ENCODE data around the gene DGUOK. TPM values are rescaled to one million over a fixed set of nuclear protein-coding genes. Genes with fewer than 3 reads are reported as not detected.

DGUOK gene
- total RNA-seq, 1 donor from 2014 or later = 40.8 TPM

GRCh38 chr2:74006459-74006858 lies 79.8 kb downstream of the DGUOK start:
- Histone ChIP-seq H3K36me3 (ENCODE audit: control insufficient read depth, insufficient read depth, low read length) (peaks cover 7% of the 10 kb centered on the region), H3K27me3 (ENCODE audit: control insufficient read depth, insufficient read depth, low read length) (no peaks in the 10 kb centered on the region), H3K4me3 (ENCODE audit: low read depth, low read length) (no peak overlapping the region)
- DNase-seq (ENCODE audit: low read depth) (no peak), FAIRE-seq (no peak)
- TF ChIP-seq CTCF (IDR thresholded peaks at IDR 0.05; ENCODE audit: insufficient read depth, low read length, severe bottlenecking) = no peak

DNA sequence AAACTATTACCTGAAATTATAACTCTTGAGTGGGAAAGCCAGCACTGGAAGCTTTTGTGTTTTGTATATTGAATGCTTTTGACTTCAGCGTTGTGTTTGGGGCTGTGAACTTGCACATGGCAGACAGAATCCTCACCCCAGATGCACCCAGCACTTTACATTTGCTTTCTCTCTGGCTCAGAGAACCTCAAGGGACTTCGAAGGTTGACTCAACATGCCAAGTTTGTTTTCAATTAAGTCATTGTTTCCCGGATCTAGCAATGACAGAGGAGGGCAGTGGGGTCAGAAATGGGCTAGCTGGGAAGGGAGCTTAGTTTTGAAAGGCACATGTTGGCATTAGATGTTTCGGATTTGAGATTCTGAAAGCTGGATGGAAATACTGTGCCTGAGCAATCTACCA lies 80.4 kb downstream of the DGUOK start:
- Histone ChIP-seq H3K4me3 (ENCODE audit: low read depth, low read length) (no peak overlapping the region), H3K27me3 (ENCODE audit: control insufficient read depth, insufficient read depth, low read length) (no peaks in the 10 kb centered on the region), H3K36me3 (ENCODE audit: control insufficient read depth, insufficient read depth, low read length) (peaks cover 7% of the 10 kb centered on the region)
- no peak for TF ChIP-seq CTCF (IDR thresholded peaks at IDR 0.05; ENCODE audit: insufficient read depth, low read length, severe bottlenecking)
- DNase-seq (ENCODE audit: low read depth) (no peak), FAIRE-seq (no peak)

DNA sequence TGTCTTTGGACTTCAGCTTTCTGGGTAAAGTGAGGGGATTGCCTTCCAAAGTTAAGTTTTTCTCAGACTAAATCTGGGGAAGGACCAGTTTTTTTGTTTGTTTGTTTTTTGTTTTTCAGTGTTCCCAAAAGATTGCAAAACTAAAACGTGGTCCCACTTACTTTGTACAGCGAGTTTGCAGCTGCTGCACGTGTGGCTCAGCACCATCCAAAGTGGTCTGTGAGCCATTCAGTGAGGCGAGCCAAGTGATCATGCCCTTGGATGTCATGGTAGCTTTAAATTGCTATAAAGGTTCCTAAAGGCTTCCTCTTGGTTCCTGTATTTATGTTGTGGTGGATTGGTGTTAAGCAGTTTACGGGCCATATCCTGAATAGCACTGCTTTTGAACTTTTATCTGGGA lies 81.0 kb downstream of the DGUOK start:
- no peak for DNase-seq (ENCODE audit: low read depth)
- peaks cover 7% of the 10 kb centered on the region for H3K36me3 ChIP-seq (ENCODE audit: control insufficient read depth, insufficient read depth, low read length)
- H3K27me3 ChIP-seq (ENCODE audit: control insufficient read depth, insufficient read depth, low read length) = no peaks in the 10 kb centered on the region
- no peak for FAIRE-seq
- no peak overlapping the region for H3K4me3 ChIP-seq (ENCODE audit: low read depth, low read length)
- no peak for TF ChIP-seq CTCF (IDR thresholded peaks at IDR 0.05; ENCODE audit: insufficient read depth, low read length, severe bottlenecking)

Other genes starting within 250 kb of the DGUOK start
- 18.6 and 21.1 TPM in 2 replicates for gene TPRKB, start 189.5 kb upstream of the DGUOK start, total RNA-seq
- gene DUSP11, start 146.8 kb upstream of the DGUOK start, total RNA-seq = 28.4 and 35.2 TPM in 2 replicates
- not detected in 2 replicates for gene C2orf78, start 142.7 kb upstream of the DGUOK start, total RNA-seq
- gene STAMBP, start 97.9 kb upstream of the DGUOK start, total RNA-seq = 24.0 and 36.4 TPM in 2 replicates
- gene ACTG2, start 33.9 kb upstream of the DGUOK start, total RNA-seq = not detected in 2 replicates
- 5.3 and 9.0 TPM in 2 replicates for gene TET3, start 58.0 kb downstream of the DGUOK start, total RNA-seq
- gene BOLA3, start 221.0 kb downstream of the DGUOK start, total RNA-seq = 31.1 and 52.7 TPM in 2 replicates

All from bronchial epithelial cell (primary cell).